Astrocyte of the hippocampus (primary cell): ENCODE results near the gene ITGA5.

ENCODE experiments used
- DNase-seq: peaks from one replicate; pipeline ENCODE4 v3.0.0; 2011; ENCODE audit warnings: low read depth, low spot score

Gene ITGA5

GRCh38 chr12:54389134-54389508, 29.9 kb downstream of the ITGA5 start:
- DNase-seq, result no peak

DNA sequence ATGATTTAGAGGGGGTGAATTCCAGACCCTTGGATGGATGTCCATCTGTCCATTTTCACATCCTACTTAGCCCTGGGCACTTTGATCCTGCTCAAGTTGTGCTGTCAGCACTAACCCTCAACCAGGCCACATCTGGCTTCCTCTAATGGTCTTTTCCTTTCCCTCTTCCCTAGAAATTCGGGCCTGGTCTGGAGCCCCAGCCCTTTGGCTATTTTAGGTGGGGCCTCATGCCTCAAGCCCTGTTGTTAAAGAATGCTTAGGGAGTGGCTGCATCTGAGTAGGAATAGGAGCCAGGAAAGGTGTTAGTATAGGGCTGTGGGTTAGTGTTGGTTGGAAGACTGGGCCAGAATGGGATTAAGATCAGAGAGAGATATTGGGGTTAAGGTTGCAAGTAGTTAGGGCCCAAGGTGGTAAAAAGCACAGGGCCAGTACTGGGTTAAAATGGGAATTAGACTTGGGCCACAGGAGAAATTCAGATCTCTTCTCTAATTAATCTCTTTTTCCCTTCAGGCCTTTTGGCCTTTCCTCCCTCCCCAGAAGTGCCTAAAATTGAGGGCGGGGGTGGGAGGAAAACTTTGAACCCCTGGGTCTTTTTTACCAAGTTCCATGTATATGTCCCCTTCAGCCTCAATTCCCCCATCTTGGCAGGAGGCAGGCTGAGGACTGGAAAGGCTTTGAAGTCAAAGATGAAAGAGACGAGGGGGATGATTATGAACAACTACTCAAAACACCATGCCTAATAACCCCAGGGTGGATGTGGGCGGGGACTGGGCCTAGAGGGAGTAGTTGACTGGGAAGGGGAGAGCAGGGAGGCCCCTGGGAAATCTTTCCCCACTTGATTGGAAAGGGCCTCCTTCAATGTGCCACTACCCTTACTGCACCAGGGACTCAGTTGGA, 30.6 kb downstream of the ITGA5 start:
- no peak for DNase-seq

DNA sequence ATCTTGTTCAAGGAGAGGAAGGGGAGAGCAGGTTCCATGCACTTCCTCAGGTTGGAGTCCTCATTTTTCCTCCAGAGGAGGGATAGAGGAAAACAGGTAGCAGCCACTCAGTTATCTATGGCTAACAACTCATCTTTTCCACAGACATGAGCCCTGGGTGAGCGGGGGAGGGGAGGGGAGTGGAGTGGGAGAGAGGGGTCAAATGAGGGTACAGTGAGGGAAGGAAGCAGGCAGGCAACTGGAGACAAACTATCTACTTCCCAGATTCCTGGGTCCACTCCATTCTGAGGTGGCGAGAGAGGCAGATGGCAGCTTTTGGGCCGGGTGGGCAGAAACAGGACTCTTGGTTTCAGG, 32.0 kb downstream of the ITGA5 start:
- no peak for DNase-seq

DNA sequence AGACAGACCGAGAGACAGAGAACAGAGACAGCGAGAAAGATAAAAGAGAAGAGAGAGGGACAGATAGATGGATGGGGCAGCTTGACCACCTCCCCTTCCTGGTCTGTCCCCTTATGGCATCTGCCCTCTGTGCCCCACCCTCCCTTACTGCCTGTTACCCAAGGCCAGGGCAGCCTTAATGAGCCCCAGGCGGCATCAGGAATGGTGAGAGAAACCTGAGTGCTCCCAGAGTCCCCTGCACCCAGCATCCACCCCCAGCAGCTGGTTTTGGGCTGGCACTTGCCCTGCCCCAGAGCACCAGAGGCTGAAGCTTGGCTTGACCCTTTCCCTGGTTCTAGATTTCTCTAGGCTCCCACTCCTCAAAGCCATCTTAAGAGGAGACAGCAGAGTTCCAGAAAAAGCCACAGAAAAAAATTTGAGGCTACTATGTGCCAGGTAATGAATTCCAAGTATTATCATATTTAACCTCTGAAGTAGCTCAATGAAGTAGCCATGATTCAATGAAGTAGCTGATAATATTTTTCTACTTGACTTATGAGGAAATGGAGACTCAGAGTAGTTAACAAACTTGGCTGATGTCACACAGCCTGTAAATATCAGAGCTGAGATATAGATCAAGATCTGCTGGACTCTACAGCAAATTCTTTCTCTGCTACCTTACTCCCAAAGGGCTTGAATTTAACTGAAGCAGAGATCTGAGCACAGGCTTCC, 32.5 kb downstream of the ITGA5 start:
- DNase-seq, result no peak

DNA sequence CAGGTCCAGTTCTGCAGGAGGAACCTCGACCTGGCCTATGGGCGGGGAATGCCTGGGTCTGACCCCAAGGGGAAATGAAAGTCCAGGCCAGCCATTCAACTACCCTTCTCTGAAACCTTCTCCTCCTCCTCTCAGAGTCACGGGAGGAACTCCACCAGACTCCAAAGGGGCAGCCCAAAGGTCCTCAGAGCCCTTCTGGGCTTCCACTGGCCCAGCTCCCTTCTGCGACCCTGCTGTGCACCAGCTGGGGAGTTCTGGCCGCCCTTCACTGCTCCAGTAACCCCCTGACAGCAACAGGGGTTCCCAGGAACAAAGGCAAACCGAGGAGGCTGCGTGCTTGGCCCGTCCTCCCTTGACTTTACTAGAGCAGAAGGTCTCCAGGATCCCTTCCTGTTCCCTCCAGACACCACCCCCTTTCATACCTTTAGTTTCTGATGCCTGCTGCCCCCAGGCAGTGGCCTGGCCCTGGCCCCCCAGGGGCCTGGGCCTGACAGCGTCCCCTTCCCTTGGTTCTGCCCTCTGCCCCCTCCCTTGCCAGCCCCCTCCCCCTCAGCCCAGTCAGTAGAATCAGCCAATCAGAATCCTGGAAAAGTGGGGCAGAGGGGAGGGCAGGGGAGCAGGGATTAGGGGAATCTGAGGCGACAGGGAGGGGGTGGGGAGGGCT, 33.7 kb downstream of the ITGA5 start:
- DNase-seq, result no peak

- DNase-seq, result no peak
Measured at GRCh38 chr12:54384591-54385041, 34.5 kb downstream of the ITGA5 start, which contains the start of gene ZNF385A. TSS of gene ZNF385A (minus strand) at chr12:54384733. CDS start at chr12:54384514, 219 bp downstream.

DNA sequence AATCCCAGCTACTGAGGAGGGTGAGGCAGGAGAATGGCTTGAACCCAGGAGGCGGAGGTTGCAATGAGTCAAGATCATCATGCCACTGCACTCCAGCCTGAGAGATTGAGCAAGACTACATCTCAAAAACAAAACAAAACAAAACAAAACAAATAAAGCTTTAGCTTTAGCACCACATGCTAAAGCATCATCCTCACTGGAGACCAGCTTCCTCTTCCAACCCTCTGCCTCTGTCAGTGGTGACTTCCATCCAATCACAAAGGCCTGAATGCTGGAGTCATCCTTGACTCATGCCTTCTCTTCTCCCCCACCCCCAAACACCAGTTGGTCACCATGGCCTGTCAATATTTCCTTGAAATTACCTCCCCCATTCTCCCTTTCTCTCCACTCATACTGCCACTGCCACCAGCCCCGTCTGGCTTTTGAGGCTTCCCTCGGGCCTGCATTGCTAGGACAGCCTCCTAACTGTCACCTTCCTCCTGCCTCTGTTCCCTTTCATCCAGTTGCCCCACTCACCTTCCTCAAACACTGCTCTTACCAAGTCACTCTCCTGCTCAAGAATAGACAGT, 35.9 kb downstream of the ITGA5 start:
- DNase-seq, result peak; percentile 54

- no peak for DNase-seq
Measured at GRCh38 chr12:54381136-54381535, 37.9 kb downstream of the ITGA5 start.

DNA sequence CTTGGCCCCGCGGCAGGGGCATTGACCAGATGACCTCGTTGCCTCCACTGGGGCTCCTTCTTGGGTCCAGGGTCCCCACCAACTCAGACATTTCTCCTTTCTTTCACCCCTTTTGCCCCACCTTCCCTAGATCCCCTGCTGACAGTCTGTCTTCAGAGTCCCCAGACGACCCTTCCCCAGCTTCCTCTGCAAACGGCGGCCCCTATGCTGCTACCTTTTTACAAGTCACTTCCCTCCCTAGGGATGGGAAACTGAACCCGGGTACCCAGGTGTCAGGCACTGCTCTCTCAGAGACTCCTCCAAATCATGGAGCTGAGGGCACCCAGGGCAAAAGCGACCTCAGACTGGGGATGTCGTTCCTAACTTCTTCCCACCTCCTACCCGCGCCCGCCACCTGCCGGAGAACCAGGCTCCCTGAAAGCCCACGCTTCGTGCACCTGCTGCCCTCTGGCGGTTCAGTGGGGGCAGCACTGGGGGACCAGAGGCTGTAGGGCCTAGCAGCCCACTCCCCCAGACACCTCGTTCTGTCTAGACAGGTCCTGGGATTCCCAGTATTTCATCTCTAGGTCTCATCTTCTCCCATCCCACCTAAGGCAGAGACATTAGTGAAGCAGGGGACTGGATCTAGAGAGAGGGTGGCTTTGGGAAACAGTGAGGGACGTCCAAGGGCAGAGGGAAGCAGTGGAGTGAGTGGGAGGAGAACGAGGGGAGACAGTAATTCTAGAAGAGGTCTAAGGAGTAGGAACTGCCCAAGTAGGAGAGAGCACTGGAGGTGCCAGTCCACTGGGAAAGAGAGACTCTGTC, 39.5 kb downstream of the ITGA5 start:
- peak; percentile 95 for DNase-seq

DNA sequence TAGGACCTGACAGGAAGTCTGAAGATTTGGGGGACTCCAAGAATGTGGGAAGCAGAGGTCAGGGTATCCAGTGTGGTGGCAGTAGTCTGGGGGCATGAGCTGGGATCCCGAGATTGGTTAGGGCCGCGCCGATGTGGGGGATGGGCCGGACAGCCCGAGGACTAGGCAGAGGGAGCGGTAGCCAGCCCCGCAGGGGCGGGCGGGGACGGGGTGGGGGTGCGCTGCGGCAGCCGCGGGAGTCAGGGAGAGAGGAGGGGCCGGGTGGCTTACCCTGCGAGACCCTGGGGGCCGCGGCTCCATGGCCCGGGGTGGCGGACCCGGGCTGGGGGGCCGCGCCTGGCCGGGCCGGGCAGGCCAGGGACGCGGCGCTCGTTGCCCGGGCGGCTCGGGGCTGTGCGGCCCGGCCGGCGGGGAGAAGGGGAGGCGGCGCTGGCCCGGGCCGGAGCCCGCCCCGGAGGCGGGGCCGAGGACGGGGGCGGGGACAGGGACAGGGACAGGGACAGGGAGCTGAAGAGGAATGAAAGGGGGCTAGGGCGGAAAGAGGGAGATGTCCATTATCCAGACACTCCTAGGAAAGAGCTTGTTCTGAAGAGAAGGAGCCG, 40.2 kb downstream of the ITGA5 start:
- peak; percentile 79 for DNase-seq

GRCh38 chr12:54377797-54378515, 41.1 kb downstream of the ITGA5 start:
- DNase-seq, result no peak

DNA sequence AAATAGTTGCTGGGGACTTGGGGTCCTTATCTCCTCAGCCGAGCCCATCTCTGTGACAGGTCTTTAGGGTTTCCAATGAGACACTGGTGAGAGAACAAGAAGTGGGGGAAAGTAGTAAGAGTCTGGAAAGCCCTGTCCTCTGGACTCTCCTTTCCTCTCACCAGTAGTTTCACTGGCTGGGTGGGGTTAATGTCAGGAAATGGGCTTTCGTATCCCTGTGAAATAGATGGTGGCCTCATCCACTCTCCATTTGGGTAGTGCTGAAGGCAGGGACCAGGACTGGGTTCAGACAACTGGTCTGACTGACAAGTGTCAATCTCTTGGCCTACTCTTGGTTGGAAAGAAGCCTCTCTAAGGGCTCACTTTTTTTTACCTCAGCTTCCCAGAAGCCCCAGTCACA, 42.1 kb downstream of the ITGA5 start:
- no peak for DNase-seq

DNA sequence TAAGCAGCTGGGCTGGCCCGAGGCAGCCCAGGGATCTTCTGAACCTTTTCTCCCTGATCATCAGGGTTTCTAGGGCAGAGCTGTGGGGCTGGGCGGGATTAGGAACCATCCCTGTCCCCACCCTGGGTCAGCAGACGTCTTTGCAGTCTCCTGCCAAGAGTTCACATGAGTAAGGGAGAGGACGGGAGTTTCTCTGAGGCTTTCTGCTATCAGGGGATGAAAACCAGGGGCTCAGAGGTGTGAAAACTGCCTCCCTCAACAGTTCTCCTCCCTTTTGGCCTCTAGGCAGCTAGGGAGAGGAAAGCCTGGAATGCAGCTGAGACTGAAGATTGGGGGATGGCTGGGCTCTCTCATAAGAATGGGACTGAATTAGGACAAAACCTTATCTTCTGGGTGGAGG, 42.5 kb downstream of the ITGA5 start:
- DNase-seq, result no peak

GRCh38 chr12:54375259-54375579, 43.8 kb downstream of the ITGA5 start:
- DNase-seq, result no peak

- DNase-seq, result no peak
Measured at GRCh38 chr12:54374562-54375258, 44.4 kb downstream of the ITGA5 start.

GRCh38 chr12:54373649-54374561, 45.2 kb downstream of the ITGA5 start:
- no peak for DNase-seq

DNA sequence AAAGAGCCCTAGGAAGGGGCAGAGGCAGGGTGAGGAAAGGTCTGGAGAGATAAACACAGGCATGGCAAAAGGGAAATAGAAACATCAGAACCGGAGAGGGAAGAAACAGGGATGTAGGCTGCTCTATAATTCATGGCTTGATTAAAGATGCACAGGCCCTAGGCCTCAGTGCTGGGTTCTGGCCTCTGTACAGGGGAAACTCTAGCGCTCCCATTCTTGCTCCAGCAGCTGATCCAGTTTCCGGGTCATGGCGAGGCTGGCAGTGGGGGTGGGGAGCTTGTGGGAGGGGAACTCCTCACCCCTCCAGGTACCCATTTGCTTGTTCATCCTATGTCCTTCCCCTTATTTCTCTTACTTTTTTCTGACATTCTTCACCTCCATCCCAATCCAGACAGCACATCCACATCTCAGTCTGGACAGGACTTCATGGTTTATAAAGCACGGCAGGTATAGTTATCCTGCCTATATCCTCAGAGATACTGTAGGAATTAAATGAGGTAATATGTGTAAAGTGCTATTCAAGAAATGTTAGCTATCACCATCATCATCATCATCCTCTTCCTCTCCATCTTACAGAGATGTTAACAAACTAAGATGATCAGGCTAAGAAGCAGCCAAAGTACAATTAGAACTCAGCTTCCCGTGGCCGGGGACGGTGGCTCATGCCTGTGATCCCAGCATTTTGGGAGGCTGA, 46.8 kb downstream of the ITGA5 start:
- no peak for DNase-seq
